BE2C (cell line): Measurements from ENCODE around the gene PHC2.

Experiments used
- DNase-seq: peaks from one replicate; pipeline ENCODE4 v3.0.0-alpha.2; 2020
- H3K27me3 ChIP-seq: fragments of 250-450 bp; sonication (Bioruptor Pico); 2 replicates; pipeline ENCODE4 v1.5.1; 2020; ENCODE audit warnings: mild to moderate bottlenecking
- H3K36me3 ChIP-seq: fragments of 250-450 bp; sonication (Bioruptor Pico); 2 replicates; pipeline ENCODE4 v1.5.1; 2020; ENCODE audit warnings: mild to moderate bottlenecking
- H3K4me1 ChIP-seq: fragments of 250-450 bp; sonication (Bioruptor Pico); 2 replicates; pipeline ENCODE4 v1.5.1; 2020
- H3K4me3 ChIP-seq: 2 replicates; pipeline ENCODE4 v1.5.1; 2011; ENCODE audit warnings: low read depth, low read length
- H3K9me3 ChIP-seq: fragments of 250-450 bp; sonication (Bioruptor Pico); 2 replicates; pipeline ENCODE4 v1.5.1; 2020
- TF ChIP-seq, protein P1 (sequence below): IDR thresholded peaks from 2 replicates; pipeline ENCODE4 v1.5.1; 2012; ENCODE audit warnings: mild to moderate bottlenecking, low read depth, low read length

Gene PHC2

DNA sequence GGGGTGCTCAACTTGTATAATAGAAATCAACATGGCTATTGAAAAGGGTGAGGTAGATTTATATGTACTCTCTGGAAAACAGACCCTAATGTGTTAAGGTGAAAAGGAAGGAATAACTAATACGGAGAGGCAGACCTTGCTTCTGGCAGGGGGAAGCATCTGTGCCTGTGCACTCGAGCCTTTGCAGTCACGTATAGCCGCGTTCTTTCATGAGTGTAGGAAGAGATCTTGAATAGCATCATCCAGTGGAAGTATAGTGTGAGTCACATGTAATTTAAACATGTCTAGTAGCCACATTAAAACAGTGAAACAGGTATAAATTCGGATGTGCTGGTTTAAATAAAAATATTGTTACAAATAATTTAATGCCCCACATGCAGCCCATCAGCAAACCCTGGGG, 112.9 kb downstream of the PHC2 start:
- Histone ChIP-seq H3K27me3 (no peaks in the 10 kb centered on the region), H3K4me3 (no peak overlapping the region), H3K36me3 (no peaks in the 10 kb centered on the region), H3K4me1 (no peaks in the 10 kb centered on the region), H3K9me3 (no peaks in the 10 kb centered on the region)
- no peak for DNase-seq
- TF ChIP-seq, protein P1, sequence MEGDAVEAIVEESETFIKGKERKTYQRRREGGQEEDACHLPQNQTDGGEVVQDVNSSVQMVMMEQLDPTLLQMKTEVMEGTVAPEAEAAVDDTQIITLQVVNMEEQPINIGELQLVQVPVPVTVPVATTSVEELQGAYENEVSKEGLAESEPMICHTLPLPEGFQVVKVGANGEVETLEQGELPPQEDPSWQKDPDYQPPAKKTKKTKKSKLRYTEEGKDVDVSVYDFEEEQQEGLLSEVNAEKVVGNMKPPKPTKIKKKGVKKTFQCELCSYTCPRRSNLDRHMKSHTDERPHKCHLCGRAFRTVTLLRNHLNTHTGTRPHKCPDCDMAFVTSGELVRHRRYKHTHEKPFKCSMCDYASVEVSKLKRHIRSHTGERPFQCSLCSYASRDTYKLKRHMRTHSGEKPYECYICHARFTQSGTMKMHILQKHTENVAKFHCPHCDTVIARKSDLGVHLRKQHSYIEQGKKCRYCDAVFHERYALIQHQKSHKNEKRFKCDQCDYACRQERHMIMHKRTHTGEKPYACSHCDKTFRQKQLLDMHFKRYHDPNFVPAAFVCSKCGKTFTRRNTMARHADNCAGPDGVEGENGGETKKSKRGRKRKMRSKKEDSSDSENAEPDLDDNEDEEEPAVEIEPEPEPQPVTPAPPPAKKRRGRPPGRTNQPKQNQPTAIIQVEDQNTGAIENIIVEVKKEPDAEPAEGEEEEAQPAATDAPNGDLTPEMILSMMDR, result no peak

DNA sequence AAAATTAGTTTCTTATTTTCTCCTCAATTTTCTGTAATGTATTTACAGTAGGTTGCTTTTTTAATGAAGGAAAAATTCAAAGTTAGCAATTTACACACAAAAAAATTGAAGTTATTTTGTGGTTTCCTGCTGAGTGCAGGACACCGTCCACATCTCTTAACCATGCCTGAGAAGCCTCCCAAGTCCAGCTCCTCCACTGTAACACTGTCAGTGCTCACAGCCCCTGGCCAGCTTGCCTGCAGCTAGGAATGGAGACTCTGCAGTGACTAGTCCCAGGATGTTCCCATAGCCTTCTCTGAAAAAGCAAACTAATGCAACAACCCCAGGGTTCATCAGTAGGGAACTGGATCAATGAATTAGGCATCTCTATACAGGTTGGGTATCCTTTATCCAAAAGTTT, 113.5 kb downstream of the PHC2 start:
- Histone ChIP-seq H3K4me3 (no peak overlapping the region), H3K36me3 (no peaks in the 10 kb centered on the region), H3K4me1 (no peaks in the 10 kb centered on the region), H3K9me3 (no peaks in the 10 kb centered on the region), H3K27me3 (no peaks in the 10 kb centered on the region)
- no peak for DNase-seq
- TF ChIP-seq, protein P1, result no peak

DNA sequence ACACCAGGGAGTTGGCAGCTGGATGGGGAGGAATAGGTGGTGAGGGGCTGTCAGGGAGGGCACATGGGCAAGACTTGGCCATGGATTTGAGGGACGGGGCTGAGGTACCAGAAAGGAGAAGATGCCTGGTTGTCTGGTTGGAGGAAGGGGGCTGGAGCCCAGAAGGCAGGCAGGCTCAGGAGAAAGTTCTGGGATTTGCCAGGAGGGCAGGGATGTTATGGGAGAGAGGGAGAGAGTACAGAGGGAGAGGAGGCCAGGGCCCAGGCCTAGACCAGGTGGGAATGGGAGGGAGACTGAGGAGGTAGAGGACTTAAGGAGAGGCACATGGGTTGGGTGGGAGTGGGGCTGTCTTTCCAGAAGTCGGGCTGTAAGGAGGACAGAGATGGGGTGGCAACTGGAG, 114.3 kb downstream of the PHC2 start:
- no peak overlapping the region for H3K4me3 ChIP-seq
- no peaks in the 10 kb centered on the region for H3K36me3 ChIP-seq
- no peak for DNase-seq
- no peaks in the 10 kb centered on the region for H3K27me3 ChIP-seq
- no peaks in the 10 kb centered on the region for H3K4me1 ChIP-seq
- TF ChIP-seq, protein P1, result no peak
- no peaks in the 10 kb centered on the region for H3K9me3 ChIP-seq

DNA sequence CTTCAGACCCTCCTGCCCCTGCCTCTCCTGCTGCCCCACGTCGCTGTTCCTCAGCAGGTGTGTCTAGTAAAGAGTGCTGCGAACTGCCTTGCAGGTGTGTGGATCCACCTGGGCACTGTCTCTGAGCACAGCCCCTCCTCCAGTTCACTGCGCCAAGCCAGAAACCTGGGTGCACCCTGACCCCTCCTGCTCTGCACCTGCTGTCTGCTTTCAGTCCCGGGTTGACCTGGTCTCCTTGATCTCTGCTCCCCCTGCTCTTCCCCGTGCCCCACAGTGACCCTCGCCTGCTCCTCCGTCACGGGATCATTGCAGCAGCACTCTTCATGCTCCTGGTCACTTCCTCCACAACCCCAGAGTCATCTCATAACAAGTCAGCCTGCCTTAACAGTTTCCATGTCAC, 116.5 kb downstream of the PHC2 start:
- no peak for DNase-seq
- no peak overlapping the region for H3K4me3 ChIP-seq
- no peaks in the 10 kb centered on the region for H3K9me3 ChIP-seq
- no peaks in the 10 kb centered on the region for H3K27me3 ChIP-seq
- TF ChIP-seq, protein P1, result no peak
- no peaks in the 10 kb centered on the region for H3K36me3 ChIP-seq
- no peaks in the 10 kb centered on the region for H3K4me1 ChIP-seq

DNA sequence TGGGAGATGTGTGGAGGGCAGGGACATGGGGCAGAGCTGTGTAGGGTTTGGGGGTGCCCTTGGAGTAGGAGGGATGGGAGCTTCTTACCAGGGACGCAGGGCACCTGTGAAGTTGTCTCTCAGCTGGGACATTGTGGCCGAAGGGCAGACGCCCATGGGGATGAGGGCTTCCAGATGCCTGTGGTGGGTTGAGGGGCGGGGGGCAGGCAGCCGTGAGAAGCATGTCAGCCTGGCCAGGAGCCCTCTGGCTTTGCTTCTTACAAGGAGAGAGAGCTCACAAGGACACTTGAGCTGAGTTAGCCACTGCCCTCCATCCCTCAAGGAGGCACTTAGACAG, 118.5 kb downstream of the PHC2 start:
- H3K27me3 ChIP-seq, result no peaks in the 10 kb centered on the region
- no peaks in the 10 kb centered on the region for H3K9me3 ChIP-seq
- TF ChIP-seq, protein P1, result no peak
- no peak overlapping the region for H3K4me3 ChIP-seq
- H3K36me3 ChIP-seq, result no peaks in the 10 kb centered on the region
- DNase-seq, result no peak
- H3K4me1 ChIP-seq, result no peaks in the 10 kb centered on the region

DNA sequence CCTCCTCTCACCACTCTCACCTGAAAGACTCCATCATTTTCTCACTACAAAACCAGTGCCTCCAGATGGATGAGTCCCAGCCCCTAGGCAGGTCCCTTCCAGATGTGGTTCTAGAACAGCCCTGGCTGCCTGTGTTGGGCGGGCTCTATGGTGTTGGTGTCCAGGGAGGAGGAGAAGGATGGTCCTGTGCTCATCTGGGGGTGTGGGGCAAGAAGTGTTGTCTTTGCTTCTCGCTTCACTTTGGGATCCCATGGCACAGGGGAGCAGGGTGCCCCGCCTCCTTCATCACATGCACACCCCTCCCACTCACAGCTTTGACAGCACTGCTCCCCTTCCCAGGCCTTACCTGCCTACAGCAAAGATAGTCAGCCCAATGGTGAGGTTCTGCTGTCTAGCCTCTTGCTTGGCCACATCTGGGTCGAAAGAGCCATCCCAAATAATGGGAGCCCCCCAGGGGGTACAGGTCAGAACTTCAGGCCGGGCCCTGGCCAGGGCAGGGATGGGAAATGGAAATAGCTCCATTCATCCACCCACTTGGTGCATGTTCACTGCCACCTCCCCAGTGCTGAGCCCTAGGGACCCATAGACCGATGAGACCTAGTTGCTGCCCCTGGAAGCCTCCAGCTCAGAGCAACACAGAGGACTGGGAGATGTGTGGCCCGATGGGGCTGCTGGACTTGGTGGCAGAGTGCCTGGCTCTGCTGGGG, 119.0 kb downstream of the PHC2 start:
- H3K4me3 ChIP-seq, result no peak overlapping the region
- no peaks in the 10 kb centered on the region for H3K4me1 ChIP-seq
- no peak for DNase-seq
- TF ChIP-seq, protein P1, result no peak
- H3K36me3 ChIP-seq, result no peaks in the 10 kb centered on the region
- H3K9me3 ChIP-seq, result no peaks in the 10 kb centered on the region
- no peaks in the 10 kb centered on the region for H3K27me3 ChIP-seq
